Limb (tissue), 2 donors: ENCODE measurements around the gene SCFD2.
"Not testable (repeated sequence)": the region's sequence is repeated elsewhere in the genome, so short reads cannot be mapped to it uniquely, and the experiment has no call there.

Experiments used
- DNase-seq, 2 donors: peaks; one replicate each; pipeline ENCODE4 v3.0.0-alpha.2; 2016; ENCODE audit errors: extremely low spot score in 2 of 2

Gene SCFD2

GRCh38 chr4:52834641-52835456, 531.0 kb downstream of the SCFD2 start:
- not testable (repeated sequence) for DNase-seq

DNA sequence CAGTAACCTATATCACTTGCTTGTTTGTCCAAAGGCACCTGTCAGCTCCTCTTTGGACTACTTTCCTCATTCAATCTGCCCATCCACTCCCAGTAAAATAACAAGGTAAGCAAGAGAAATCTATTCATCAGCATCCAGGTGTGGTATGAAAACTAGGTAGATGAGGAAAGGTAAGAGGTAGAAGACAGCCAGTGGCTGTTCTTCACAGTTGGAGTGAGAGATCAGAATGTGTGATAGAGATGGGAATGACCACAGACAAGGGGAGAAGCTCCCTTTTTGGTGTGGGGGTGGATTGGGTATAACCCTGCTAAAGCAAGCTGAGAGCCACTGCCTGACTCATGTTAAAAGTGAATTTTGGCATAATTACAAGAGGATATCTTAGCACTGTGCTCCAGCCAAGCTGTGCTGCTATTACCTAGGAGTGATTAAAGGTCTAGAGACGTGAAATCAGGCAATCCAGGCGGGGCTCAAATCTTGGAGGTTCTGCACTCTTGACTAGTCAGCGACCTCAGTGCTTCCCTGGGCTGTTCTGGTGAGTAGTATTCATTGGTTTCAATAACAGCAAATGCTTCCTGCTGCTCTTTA, 531.8 kb downstream of the SCFD2 start:
- no peak for DNase-seq

- no peak for DNase-seq
Measured at GRCh38 chr4:52825460-52826090, 540.3 kb downstream of the SCFD2 start.

DNA sequence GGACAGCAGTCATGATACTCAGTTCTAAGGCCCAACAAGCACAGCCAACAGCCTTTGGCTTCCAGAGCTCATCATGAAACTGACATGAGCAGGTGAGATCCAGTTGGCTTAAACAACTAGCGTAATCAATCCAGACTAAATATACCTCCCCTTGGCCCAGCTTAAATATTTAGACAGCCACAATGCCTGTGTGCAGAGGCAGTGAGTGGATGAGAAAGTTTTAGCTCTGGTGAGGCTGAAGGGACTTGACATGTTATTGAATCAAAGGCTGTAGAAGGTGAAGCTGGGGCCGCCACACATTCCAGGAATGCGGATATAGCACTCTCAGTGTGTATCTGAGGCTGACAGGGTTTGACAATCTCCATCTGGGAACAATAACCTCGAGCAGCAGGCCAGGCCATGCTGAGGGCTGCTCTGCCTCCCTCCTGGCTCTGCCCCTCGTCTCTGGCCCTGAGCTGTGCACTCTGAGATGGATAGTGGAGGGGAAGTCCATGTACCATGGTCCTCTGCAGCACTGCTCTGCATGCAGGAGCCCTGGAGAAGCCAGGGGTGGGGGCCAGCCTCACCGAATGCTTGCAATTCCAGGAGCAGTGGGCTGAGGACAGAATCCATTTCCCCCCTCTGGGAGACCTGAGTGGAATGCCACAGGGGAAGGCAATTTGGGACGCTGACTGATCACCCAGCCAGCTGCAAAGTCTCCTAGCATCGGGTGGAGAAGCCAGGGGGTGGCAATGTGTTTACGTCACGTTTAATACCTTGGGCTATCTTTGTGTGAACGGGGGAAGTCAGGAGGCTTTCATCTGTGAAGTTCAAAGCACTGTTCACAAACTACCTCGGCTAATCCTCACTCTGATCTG, 541.0 kb downstream of the SCFD2 start:
- DNase-seq = peak in 1 of 2 donors; percentile 49

DNA sequence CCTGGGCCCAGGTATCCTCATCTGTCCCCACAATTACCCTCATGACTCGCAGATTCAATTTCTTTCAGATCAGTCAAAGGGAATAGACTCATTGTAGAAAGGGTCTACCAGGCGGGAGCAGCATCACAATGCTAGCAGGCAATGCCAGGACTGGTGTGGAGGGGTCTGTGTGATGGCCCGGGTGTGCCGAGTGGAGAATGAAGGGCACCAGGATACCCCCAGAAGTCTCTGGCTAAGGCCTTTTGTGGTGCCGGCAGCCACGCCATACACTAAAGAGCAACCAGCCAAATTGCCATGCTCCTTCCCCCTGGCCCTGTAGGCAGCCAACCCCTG, 541.6 kb downstream of the SCFD2 start:
- no peak for DNase-seq

GRCh38 chr4:52823702-52824092, 542.2 kb downstream of the SCFD2 start:
- DNase-seq = no peak
